Glomerular visceral epithelial cell (primary cell): ENCODE results near the gene SLC18A3.
A peak's percentile ranks its signal among the peaks of the same experiment; 100 is the strongest.

Source experiments
- DNase-seq: peaks from one replicate; pipeline ENCODE4 v3.0.0-alpha.2; 2016; ENCODE audit errors: extremely low spot score

The SLC18A3 gene

DNA sequence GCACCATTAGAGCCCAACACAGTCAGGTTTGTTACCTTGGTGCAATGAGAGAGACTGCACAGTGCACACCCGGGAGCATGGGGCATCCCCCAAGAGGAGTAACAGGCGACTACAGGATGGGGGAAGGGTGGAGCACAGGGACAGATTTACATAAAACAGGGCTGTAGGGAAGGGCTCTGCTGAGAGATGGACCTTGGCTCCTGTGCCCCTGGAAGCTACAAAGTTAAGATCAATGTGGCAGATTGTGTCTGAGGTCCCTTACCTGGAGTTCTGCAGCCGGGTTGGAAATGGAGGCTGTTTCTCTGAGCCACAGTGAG, 13.7 kb upstream of the SLC18A3 start:
- no peak for DNase-seq

- DNase-seq = no peak
These were observed 13.3 kb upstream of the SLC18A3 start for GRCh38 chr10:49596836-49597235.

DNA sequence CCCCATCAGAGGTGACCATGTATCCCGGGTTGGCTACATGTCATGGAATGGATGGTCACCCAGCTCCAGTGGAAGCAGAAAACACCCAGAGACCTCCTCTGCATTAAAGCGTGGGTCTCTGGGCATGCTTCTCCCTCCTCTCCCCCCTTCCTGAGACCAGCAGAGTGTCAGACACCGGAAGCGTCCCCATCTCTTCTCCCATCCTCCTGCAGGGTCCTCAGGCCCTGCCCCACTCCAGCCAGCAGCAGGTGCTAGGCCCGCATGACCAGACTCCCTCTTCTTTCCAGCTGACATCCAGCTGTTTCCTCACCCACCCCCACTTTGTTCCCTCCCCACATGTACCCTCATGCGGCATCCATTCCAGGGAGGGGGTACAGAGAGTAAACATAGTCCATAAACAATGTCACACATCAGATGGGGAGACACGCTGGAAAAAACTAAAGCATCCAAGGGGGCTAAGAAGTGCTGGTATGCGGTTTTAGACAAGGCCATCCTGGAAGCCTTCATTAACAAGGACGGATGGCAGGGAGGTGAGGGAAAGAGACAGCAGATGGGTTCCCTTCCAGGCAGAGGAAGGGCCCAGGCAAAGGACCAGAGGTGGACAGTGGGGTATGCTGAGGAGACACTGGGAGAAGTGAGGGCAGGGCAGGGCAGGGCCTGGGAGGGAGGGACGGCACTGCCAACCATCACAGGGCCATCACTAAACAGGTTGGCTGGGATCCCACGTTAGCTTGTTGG, 12.5 kb upstream of the SLC18A3 start:
- DNase-seq = no peak

DNA sequence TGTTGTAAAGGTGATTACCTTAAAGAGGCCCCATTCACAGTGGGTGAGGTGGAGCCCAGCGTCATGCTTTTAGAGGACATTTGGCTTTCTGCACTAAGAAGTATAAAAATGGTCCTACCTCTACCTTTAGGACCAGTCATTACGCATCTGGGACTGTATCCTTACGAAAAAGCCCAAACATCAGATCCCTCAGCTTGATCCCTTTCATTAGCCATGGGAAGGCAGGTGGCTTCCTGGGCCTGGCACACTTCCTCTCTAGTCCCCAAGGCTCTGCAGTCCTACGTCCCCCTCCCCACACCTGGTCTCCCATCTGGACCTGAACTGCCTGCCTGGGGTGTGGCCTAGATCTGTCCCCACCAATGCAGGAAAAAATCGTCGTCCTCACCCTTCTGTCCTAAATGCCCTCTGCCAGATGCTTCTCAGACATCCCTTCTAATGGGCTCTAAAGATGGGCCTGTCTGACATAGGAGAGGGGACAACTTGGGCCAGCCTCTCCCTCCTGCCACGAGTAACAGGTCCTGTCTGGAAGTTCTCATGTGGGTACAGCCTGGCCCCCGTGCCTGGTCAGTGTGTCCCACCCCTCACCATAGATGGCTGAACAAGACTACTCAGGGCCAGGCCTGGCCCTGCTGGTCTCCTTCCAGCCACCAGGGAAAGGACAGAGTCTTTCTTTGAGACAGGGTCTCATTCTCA, 11.8 kb upstream of the SLC18A3 start:
- no peak for DNase-seq

DNA sequence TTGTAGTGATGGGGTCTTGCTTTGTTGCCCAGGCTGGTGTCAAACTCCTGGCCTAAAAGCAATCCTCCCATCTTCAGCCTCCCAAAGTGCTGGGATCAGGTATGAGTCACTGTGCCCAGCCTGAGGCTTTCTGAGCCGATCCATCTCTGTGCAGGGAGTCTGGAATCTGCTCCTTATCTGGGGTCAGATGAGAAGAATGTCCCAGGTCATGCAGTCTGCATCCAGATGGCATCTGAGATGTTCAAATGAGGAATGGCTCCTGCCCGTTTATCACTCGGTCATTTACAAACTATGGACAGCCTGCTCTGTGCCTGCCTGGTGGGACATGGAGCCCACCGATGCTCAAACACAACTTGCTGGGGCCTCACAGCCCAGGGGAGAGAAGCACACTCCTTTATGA, 11.1 kb upstream of the SLC18A3 start:
- DNase-seq = no peak

DNA sequence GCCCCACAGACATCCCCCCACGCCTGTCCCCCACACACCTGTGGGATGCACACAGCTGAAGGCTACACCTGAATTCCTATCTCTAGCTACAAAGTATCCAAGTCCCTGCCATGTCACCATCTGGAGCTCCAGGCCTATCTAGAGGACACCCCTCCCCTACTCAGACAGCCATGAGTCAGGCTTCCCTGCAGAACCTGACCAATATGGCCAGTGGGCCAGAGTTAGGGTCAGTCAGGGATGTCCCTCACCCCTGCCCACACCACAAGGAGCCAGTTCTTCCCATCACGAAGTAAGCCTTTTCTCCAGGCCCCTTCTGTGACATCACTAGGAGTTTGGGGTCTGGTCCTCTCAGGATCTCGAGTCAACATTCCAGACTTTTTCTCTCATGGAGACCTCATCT, 10.6 kb upstream of the SLC18A3 start:
- DNase-seq = no peak

DNA sequence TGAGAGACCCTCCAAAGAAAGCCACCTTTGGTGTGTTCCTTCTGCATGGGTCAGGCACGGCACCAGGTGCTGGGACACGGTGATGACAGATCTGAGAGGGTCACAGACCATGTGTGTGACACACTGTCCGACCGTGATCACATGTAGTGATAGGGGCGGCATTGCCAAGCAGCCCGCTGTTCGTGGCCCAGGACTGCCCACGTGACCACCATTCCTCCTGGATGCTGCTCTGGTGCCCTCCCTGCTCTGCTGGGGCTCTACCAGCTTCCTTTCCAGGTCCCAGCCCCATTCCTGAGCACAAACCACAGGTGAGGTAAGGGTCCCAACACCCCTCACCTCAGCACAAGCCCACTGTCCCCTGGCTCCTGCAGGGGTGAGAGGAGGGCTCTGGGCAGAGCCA, 10.1 kb upstream of the SLC18A3 start:
- no peak for DNase-seq

- no peak for DNase-seq
These were observed 9.2 kb upstream of the SLC18A3 start for GRCh38 chr10:49600781-49601400.

GRCh38 chr10:49601857-49602256, 8.3 kb upstream of the SLC18A3 start:
- no peak for DNase-seq

DNA sequence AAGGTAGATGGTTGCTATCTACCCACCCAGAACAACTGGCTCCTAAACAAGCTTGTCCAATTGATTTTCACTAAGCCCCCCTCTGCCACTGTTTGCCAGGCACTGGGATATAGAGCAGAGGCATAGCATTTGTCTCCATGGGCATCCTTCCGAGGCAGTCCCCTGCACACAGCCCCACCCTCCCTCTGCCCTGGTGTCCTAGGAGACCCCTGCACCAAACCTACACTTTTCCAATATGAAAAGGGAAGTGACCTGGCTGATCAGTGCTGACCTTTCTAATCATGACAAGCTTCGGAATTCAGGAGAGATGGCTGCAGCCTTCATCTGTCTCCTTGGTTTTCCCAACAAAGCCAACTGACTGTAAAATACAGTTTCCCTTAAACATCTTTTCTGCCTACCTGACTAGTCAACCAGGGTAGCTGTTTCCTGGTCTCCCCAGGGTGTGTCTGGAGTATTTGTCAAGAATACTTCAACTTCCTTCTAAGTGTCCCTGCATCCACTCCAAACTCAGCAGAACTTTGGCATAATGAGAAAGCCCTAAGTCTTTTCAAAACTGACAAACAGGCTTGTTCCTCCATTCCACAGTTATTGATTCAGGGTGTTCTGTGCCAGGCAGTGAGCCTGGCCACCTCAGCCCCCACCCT, 7.6 kb upstream of the SLC18A3 start:
- no peak for DNase-seq

GRCh38 chr10:49605216-49605938, 4.7 kb upstream of the SLC18A3 start:
- DNase-seq = no peak

DNA sequence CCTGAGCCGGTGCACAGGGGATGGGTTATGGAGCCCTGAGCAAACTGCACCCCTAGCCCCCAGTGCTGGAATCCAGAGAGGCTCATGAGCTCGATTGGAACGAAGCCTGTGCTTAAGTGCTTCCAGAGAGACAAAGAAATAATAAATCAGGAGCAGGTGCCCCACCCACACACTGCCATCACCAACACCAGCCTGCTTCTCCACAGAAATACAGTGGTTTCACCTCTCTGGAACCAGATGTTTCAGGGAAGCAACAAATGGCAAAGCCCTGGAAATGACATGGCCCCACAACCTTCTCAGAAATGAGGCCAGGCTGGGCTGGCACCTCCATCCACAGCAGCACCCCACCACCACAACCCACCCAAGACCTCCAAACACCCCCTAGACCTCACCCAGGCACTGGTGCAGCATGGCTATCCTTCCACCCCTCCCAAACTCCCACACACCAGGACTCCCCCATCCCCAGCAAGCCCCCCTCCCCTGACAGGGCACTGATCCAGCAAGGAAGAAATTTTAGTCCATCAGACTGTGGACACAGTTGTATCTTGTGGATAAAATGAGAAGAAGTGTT, 4.1 kb upstream of the SLC18A3 start:
- no peak for DNase-seq

DNA sequence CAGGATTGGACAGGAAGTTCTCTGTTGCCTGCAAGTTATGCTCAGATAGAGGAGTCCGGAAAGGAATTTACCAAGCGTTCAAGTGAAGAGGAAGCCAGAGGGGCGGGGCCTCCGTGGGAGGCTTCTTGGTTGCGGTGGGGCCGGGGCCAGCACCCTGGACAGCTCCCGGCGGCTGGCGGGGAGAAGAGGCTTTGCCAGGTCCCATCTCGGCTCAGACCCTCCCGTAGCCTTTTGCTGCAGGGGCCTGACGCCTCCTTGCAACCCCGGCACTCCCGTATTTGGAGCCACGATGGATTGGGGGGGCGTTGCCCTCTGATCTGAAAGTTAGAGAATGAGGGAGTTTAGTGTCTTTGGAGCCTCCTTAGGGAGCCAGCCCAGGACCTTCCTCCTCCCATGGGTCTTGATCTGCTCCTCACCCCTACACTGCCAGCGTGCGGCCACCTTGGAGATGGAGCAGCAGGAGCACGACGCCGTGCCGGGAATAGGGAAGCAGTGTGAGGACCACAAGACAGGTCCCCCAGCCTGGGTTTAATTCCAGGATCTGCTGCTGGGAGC, 3.1 kb upstream of the SLC18A3 start:
- peak; percentile 78 for DNase-seq

DNA sequence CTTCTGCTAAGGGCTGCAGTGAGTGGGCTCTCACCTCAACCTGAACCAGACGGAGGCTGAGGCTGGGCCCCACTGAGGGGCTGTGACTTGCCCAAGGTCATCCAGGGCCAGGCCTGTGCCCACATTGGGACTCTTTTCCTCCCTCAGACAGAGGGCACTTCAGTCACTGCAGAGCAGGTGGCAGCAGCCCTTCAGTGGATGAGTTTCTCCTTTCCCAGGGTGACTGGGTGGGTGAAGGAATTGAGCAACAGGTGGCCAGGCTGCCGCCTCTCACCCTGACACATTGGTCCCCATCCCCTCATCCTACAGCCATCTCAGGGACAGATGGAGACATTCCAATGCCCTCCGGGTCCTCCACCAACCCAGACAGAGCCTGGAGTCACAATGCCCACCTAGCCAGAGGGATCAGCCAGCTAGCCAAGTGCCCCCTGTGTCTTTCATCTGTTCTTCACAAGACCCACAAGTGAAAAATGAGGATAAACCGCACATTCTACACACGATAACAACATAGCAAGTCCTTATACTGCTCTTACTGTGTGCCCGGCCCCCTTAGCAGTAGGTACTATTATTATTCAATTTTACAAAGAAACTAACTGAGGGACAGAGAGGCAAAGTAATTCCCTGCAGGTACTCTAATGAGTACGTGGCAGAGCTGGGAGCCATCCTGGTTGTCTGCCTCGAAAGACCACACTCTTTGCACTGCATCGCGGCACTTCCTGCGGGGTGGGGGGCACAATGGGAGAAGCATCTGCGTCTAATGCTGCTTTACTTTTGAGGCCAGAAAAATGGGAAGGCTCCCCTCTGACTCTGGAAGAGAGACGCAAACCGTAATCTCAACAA, 1.7 kb upstream of the SLC18A3 start:
- DNase-seq = no peak

DNA sequence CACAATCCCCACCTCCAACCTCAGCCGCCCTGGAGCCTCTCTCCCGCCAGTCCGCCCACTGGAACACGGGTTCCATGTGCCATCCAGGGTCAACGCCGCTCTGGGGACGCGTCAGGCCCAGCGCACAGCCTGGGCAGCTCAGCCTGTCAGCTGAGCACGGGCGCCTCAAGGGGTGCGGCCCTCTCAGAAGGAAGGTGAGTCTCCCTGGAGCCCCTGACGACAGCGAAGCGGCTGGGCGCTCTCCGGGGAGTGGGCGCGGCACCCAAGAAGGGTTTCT, 1.2 kb upstream of the SLC18A3 start:
- DNase-seq = no peak

DNA sequence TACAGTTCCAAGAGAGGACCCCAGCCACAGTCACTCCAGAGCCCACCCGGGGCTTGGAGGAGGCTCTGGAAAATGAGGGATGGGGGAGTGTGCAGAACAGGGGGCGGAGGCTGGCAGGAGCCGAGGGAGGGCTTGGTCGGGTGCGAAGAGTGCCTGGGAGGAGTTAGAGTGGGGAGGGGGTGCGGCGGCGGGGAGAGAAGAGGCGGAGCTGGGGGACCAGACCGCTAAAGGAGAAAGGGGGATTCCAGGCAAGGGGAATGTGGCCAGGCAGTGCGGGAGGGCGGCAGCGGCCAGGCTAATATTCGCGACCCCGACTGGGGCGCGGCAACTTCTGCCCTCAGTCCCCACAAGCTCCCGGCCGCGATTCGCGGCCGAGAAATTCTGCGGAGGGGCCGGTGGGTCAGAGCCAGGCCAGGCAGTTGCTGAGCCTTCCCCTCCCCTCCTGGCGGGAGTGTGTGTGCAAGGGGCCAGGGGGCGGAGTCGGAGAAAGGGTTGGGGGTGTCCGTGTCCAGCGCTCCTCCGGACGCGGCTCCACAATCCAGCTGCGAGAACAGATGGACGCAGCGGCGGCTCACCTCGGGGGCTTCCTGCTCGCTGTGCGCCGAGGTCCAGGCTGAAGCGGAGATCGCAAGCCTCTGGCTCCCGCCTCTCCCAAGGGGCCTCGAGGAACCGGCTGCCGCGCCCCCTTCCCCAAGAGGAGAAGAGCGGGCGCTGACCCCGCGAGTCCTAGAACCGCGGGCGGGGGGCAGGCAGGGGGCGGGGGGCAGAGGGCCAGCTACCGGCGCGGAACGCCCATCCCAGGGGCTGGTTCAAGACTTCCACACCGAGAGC, 612 bp upstream of the SLC18A3 start:
- DNase-seq = no peak

- DNase-seq = no peak
These were observed 502 bp downstream of the SLC18A3 start for GRCh38 chr10:49610458-49611165.

DNA sequence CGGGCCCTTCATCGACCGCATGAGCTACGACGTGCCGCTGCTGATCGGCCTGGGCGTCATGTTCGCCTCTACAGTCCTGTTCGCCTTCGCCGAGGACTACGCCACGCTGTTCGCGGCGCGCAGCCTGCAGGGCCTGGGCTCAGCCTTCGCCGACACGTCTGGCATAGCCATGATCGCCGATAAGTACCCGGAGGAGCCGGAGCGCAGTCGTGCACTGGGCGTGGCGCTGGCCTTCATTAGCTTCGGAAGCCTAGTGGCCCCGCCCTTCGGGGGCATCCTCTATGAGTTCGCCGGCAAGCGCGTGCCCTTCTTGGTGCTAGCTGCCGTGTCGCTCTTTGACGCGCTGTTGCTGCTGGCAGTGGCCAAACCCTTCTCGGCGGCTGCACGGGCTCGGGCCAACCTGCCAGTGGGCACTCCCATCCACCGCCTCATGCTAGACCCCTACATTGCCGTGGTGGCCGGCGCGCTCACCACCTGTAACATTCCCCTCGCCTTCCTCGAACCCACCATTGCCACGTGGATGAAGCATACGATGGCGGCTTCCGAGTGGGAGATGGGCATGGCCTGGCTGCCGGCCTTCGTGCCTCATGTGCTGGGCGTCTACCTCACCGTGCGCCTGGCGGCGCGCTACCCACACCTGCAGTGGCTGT, 1.2 kb downstream of the SLC18A3 start:
- no peak for DNase-seq
